Activated CD8-positive, alpha-beta memory T cell treated with anti-CD3 and anti-CD28 coated beads for 4 hours (primary cell): Measurements from ENCODE around the gene HTR3B.
"Not testable (repeated sequence)": the region's sequence is repeated elsewhere in the genome, so short reads cannot be mapped to it uniquely, and the experiment has no call there.

Source experiments
- DNase-seq, 2 donors: peaks; one replicate each; pipeline ENCODE4 v3.0.0-alpha.2; 2020; ENCODE audit warnings: low read depth in 2 of 2

The HTR3B gene

GRCh38 chr11:113904379-113905101 is at the start of gene HTR3B:
TSS of gene HTR3B (plus strand) at chr11:113904796. CDS start at chr11:113904934, 138 bp downstream.
- no peak for DNase-seq

- DNase-seq = no peak
Measured at GRCh38 chr11:113855803-113856202, 48.8 kb upstream of the HTR3B start.

- no peak for DNase-seq
Measured at GRCh38 chr11:113856966-113857759, 47.4 kb upstream of the HTR3B start.

GRCh38 chr11:113859665-113860064 is 44.9 kb upstream of the HTR3B start:
- no peak for DNase-seq

- DNase-seq = no peak
Measured at GRCh38 chr11:113862435-113862834, 42.2 kb upstream of the HTR3B start.

- no peak for DNase-seq
Measured at GRCh38 chr11:113864410-113864809, 40.2 kb upstream of the HTR3B start.

- no peak for DNase-seq
Measured at GRCh38 chr11:113865873-113866272, 38.7 kb upstream of the HTR3B start.

GRCh38 chr11:113867843-113868503 is 36.6 kb upstream of the HTR3B start:
- DNase-seq = no peak

GRCh38 chr11:113871336-113871735 is 33.3 kb upstream of the HTR3B start:
- DNase-seq = no peak

- DNase-seq = no peak
Measured at GRCh38 chr11:113873236-113873626, 31.4 kb upstream of the HTR3B start.

- DNase-seq = no peak
Measured at GRCh38 chr11:113874096-113874495, 30.5 kb upstream of the HTR3B start.

GRCh38 chr11:113874581-113875233 is 29.9 kb upstream of the HTR3B start:
- DNase-seq = no peak

- peak; percentile 56 to 60 for DNase-seq
Measured at GRCh38 chr11:113875234-113876073, 29.1 kb upstream of the HTR3B start, which contains the start of gene USP28. TSS of gene USP28 (minus strand) at chr11:113875572. CDS start at chr11:113875501, 71 bp downstream.

- DNase-seq = no peak
Measured at GRCh38 chr11:113876074-113876797, 28.4 kb upstream of the HTR3B start.

- DNase-seq = no peak
Measured at GRCh38 chr11:113876798-113877669, 27.6 kb upstream of the HTR3B start.

- DNase-seq = no peak
Measured at GRCh38 chr11:113877670-113878055, 26.9 kb upstream of the HTR3B start.

- not testable (repeated sequence) for DNase-seq
Measured at GRCh38 chr11:113879446-113879845, 25.1 kb upstream of the HTR3B start.

- no peak for DNase-seq
Measured at GRCh38 chr11:113880971-113881370, 23.6 kb upstream of the HTR3B start.

GRCh38 chr11:113881856-113882255 is 22.7 kb upstream of the HTR3B start:
- DNase-seq = no peak
